Endothelial cell of umbilical vein (primary cell): ENCODE data around the gene ANKDD1B. TPM values are rescaled to one million over a fixed set of nuclear protein-coding genes. Genes with fewer than 3 reads are reported as not detected.

Source experiments
- BruUV-seq: library from RNA; stranded (reverse); fragments of 400-500 nt; replicated peaks from 2 replicates; lab custom pipeline; 2021; lab: Mats Ljungman, UMichigan
- CTCF ChIA-PET: fragments of 300-600, 350-600 bp; sonication (Branson Sonifier 250); formaldehyde crosslinking; loops from one replicate; lab custom pipeline; 2021; ENCODE audit warnings: antibody characterized with exemption, inconsistent platforms; lab: Charles Lee
- POLR2A ChIA-PET: fragments of 300-600, 350-600 bp; sonication (Branson Sonifier 250); formaldehyde crosslinking; loops from one replicate; lab custom pipeline; 2021; ENCODE audit warnings: antibody characterized with exemption, inconsistent platforms; lab: Charles Lee
- DNase-seq: peaks from one replicate; pipeline ENCODE4 v3.0.0-alpha.2; 2011; ENCODE audit warnings: low read depth, low spot score
- FAIRE-seq: peaks from 2 replicates; lab custom pipeline; 2011; peaks lifted over from hg19 to GRCh38; lab: Jason Lieb, UNC
- H2AFZ ChIP-seq: 2 replicates; pipeline ENCODE4 v1.6.0; 2012; ENCODE audit warnings: low read depth, low read length, control low read depth, inconsistent platforms
- H3K27ac ChIP-seq: 2 replicates; pipeline ENCODE4 v1.5.1; 2011; ENCODE audit warnings: low read depth, mild to moderate bottlenecking, control low read depth, low read length, moderate library complexity; ENCODE audit not compliant: insufficient read depth
- H3K27me3 ChIP-seq, 2 experiments: 2 replicates each; pipeline versions ENCODE4 v1.6.0 to v1.6.1; 2011; ENCODE audit warnings: low read length in 2 of 2, mixed read lengths in 1 of 2; ENCODE audit not compliant: control insufficient read depth in 2 of 2, insufficient read depth in 2 of 2
- H3K36me3 ChIP-seq, 2 experiments: 2 replicates in 1 of 2; 3 replicates in 1 of 2; pipeline ENCODE4 v1.5.1; 2011; ENCODE audit warnings: low read length in 2 of 2, mild to moderate bottlenecking in 1 of 2, moderate library complexity in 1 of 2; ENCODE audit not compliant: control insufficient read depth in 2 of 2, insufficient read depth in 2 of 2; ENCODE audit errors: extremely low read depth in 1 of 2
- H3K4me1 ChIP-seq: 3 replicates; pipeline ENCODE4 v1.5.1; 2011; ENCODE audit warnings: mild to moderate bottlenecking, low read length; ENCODE audit not compliant: control insufficient read depth, insufficient read depth; ENCODE audit errors: extremely low read depth
- H3K4me2 ChIP-seq: 2 replicates; pipeline ENCODE4 v1.6.1; 2011; ENCODE audit warnings: low read length, control low read depth, mixed read lengths; ENCODE audit not compliant: insufficient read depth
- H3K4me3 ChIP-seq, 3 experiments: fragments of 200-600 bp in 1 of 3; sonication (generic), shearing (Covaris generic) in 1 of 3; replicated peaks in 1 of 3; 2 replicates each; pipeline ENCODE4 v1.5.1; 2011 to 2016; ENCODE audit warnings: control low read depth in 3 of 3, low read length in 3 of 3, mild to moderate bottlenecking in 2 of 3, inconsistent platforms in 1 of 3, low read depth in 1 of 3, moderate library complexity in 1 of 3; ENCODE audit not compliant: insufficient read depth in 1 of 3
- H3K79me2 ChIP-seq: 2 replicates; pipeline ENCODE4 v1.6.0; 2012; ENCODE audit warnings: low read length, inconsistent platforms; ENCODE audit not compliant: control insufficient read depth, insufficient read depth
- H3K9ac ChIP-seq: replicated peaks from 2 replicates; pipeline ENCODE3; 2011; ENCODE audit warnings: low read length, control low read depth; ENCODE audit not compliant: insufficient read depth; ENCODE audit errors: extremely low read depth
- H3K9me1 ChIP-seq: replicated peaks from 3 replicates; pipeline ENCODE4 v1.6.0; 2011; ENCODE audit warnings: mild to moderate bottlenecking, low read length; ENCODE audit not compliant: control insufficient read depth, insufficient read depth; ENCODE audit errors: extremely low read depth
- H3K9me3 ChIP-seq: replicated peaks from 2 replicates; pipeline ENCODE4 v1.5.1; 2012; ENCODE audit warnings: low read length, inconsistent platforms; ENCODE audit not compliant: control insufficient read depth, insufficient read depth
- H4K20me1 ChIP-seq: replicated peaks from 2 replicates; pipeline ENCODE3; 2011; ENCODE audit warnings: mild to moderate bottlenecking, low read length; ENCODE audit not compliant: control insufficient read depth, insufficient read depth; ENCODE audit errors: extremely low read depth
- CTCF ChIP-seq, 2 donors: IDR thresholded peaks; 1 replicate in 1 of 2; 2 replicates in 1 of 2; pipeline ENCODE4 v1.5.1; 2011; ENCODE audit warnings: low read length in 2 of 2, mild to moderate bottlenecking in 2 of 2, moderate library complexity in 2 of 2, control low read depth in 1 of 2, inconsistent platforms in 1 of 2, low read depth in 1 of 2; ENCODE audit not compliant: insufficient read depth in 1 of 2; ENCODE audit errors: extremely low read depth in 1 of 2
- EZH2 ChIP-seq: IDR thresholded peaks from 2 replicates; pipeline ENCODE4 v1.6.1; 2012; ENCODE audit warnings: borderline replicate concordance, low read depth, mild to moderate bottlenecking, moderate library complexity, low read length, inconsistent platforms; ENCODE audit not compliant: severe bottlenecking
- FOS ChIP-seq: IDR thresholded peaks from 2 replicates; pipeline ENCODE4 v1.6.1; 2011; ENCODE audit warnings: mild to moderate bottlenecking, low read length, moderate library complexity, borderline replicate concordance; ENCODE audit not compliant: insufficient read depth
- GATA2 ChIP-seq: IDR thresholded peaks from 2 replicates; pipeline ENCODE4 v1.7.0; 2011; ENCODE audit warnings: low read depth, mild to moderate bottlenecking, moderate library complexity, mixed read lengths, low read length; ENCODE audit not compliant: insufficient read length, insufficient read depth
- JUN ChIP-seq: IDR thresholded peaks from 2 replicates; pipeline ENCODE4 v1.6.1; 2011; ENCODE audit warnings: borderline replicate concordance, low read depth; ENCODE audit not compliant: insufficient read length, insufficient read depth
- MAX ChIP-seq: IDR thresholded peaks from 2 replicates; pipeline ENCODE4 v1.6.1; 2011; ENCODE audit not compliant: insufficient read depth, insufficient read length
- MYC ChIP-seq: IDR thresholded peaks from one replicate; pipeline ENCODE4 v1.6.1; 2011; ENCODE audit warnings: mild to moderate bottlenecking, low read depth, low read length
- POLR2A ChIP-seq: IDR thresholded peaks from 2 replicates; pipeline ENCODE4 v1.6.1; 2012; ENCODE audit warnings: low read depth, mild to moderate bottlenecking, control low read depth, low read length
- POLR2AphosphoS5 ChIP-seq: IDR thresholded peaks from 2 replicates; pipeline ENCODE4 v1.6.1; 2012; ENCODE audit warnings: low read depth, mild to moderate bottlenecking, control low read depth, low read length, moderate library complexity; ENCODE audit not compliant: insufficient read depth
- dilution Hi-C: fragments of 300-500 bp; cut with MboI; formaldehyde crosslinking; loops from one replicate; pipeline ENCODE4 v1.15.0; 2019; ENCODE audit warnings: low sequenced_read_pairs; ENCODE audit not compliant: extremely low pct_ligation_motif_present
- intact Hi-C: fragments of 100-400 bp; cut with micrococcal nuclease; formaldehyde crosslinking; loops from one replicate; pipeline ENCODE4 v1.10.0; 2022
- polyA plus RNA-seq, 4 experiments: library from polyadenylated mRNA; depleted of rRNA in 3 of 4; stranded (reverse) in 3 of 4; unstranded in 1 of 4; fragments of >200 nt; gene quantifications; 2 replicates each; pipeline versions ENCODE4 v1.2.1 to v1.2.3, GENCODE V29; 2011 to 2012; ENCODE audit warnings: missing spikeins in 1 of 4
- total RNA-seq: library from RNA; stranded (reverse); gene quantifications from 2 replicates; pipeline ENCODE4 v1.2.3, GENCODE V29; 2021

ANKDD1B gene
- total and polyA plus RNA-seq, 2 donors (not counting 3 experiments of a cell fraction or from before 2014, with no cell fraction given) = 0.15 to 0.71 TPM

GRCh38 chr5:75584641-75585040 lies 26.6 kb upstream of the ANKDD1B start:
- Histone ChIP-seq H2AFZ (no peak overlapping the region), H3K4me2 (no peak overlapping the region), H3K79me2 (no peaks in the 10 kb centered on the region), H3K9ac (no peak overlapping the region), H3K4me3 (no peak overlapping the region), H3K4me1 (peaks cover 4% of the 10 kb centered on the region), H3K9me3 (no peaks in the 10 kb centered on the region), H4K20me1 (no peaks in the 10 kb centered on the region), H3K27me3 (no peaks in the 10 kb centered on the region), H3K36me3 (no peaks in the 10 kb centered on the region), H3K27ac (no peak overlapping the region), H3K9me1 (no peaks in the 10 kb centered on the region)
- ChIA-PET CTCF (interaction anchor here (1.0 to 1.7 kb wide), 2 partner anchors 26 to 96 kb away, joined by 3 to 15 read pairs; no protein-coding TSS in a partner anchor), POLR2A (no interaction called here)
- TF ChIP-seq FOS (no peak), POLR2AphosphoS5 (no peak), GATA2 (no peak), POLR2A (no peak), MAX (no peak), MYC (no peak)
- intact Hi-C loops (loop anchor here (5.0 kb wide), 1 partner anchor 98 kb away; no protein-coding TSS in a partner anchor), dilution Hi-C loops (no loop called here)
- no TSS peak for BruUV-seq
- DNase-seq (no peak), FAIRE-seq (no peak)

GRCh38 chr5:75588666-75589065 lies 22.6 kb upstream of the ANKDD1B start:
- no peak overlapping the region for H3K4me3 ChIP-seq
- H3K36me3 ChIP-seq = peaks cover 0 to 3% of the 10 kb centered on the region in 2 experiments
- H3K27me3 ChIP-seq = no peaks in the 10 kb centered on the region
- H3K9ac ChIP-seq = no peak overlapping the region
- ChIA-PET CTCF (no interaction called here), POLR2A (no interaction called here)
- H3K27ac ChIP-seq = no peak overlapping the region
- H2AFZ ChIP-seq = no peak overlapping the region
- no peaks in the 10 kb centered on the region for H3K79me2 ChIP-seq
- no peak overlapping the region for H3K4me2 ChIP-seq
- H4K20me1 ChIP-seq = no peaks in the 10 kb centered on the region
- no peak for TF ChIP-seq POLR2A
- no peak for TF ChIP-seq POLR2AphosphoS5
- TF ChIP-seq FOS = no peak
- TF ChIP-seq CTCF (IDR thresholded peaks at IDR 0.05; ENCODE audit: extremely low read depth in 1 of 2, insufficient read depth in 1 of 2, low read depth in 1 of 2, low read length in 2 of 2) = no peak
- no peak for TF ChIP-seq EZH2
- TF ChIP-seq MAX = no peak
- TF ChIP-seq GATA2 = no peak
- TF ChIP-seq JUN = no peak
- no peak for TF ChIP-seq MYC
- intact Hi-C loops = no loop called here
- dilution Hi-C loops = no loop called here
- H3K4me1 ChIP-seq = no peaks in the 10 kb centered on the region
- no peaks in the 10 kb centered on the region for H3K9me3 ChIP-seq
- FAIRE-seq = no peak
- DNase-seq = no peak
- no TSS peak for BruUV-seq
- no peaks in the 10 kb centered on the region for H3K9me1 ChIP-seq
